Cardiac muscle cell (in vitro differentiated cells and primary cell): ENCODE data around the gene DIO1. TPM values are rescaled to one million over a fixed set of nuclear protein-coding genes. Genes with fewer than 3 reads are reported as not detected.
"Not testable (repeated sequence)": the region's sequence is repeated elsewhere in the genome, so short reads cannot be mapped to it uniquely, and the experiment has no call there.

Source experiments
- DNase-seq, 2 donors: peaks; one replicate each; pipeline versions ENCODE4 v3.0.0 to v3.0.0-alpha.2; 2010 to 2017; ENCODE audit warnings: low read depth in 1 of 2, low spot score in 1 of 2
- H3K27ac ChIP-seq: fragments of 200-600 bp; sonication (generic); 2 replicates; pipeline ENCODE4 v1.5.1; 2016
- H3K27me3 ChIP-seq: fragments of 200-600 bp; sonication (generic); 2 replicates; pipeline ENCODE4 v1.6.0; 2016; ENCODE audit warnings: control low read depth
- H3K36me3 ChIP-seq: fragments of 200-600 bp; sonication (generic); 2 replicates; pipeline ENCODE4 v1.5.1; 2016; ENCODE audit warnings: control low read depth
- H3K4me1 ChIP-seq: fragments of 200-600 bp; sonication (generic); 2 replicates; pipeline ENCODE4 v1.8.1; 2017; ENCODE audit warnings: low read depth, mild to moderate bottlenecking, mixed run types
- H3K4me3 ChIP-seq: fragments of 200-600 bp; sonication (generic); 2 replicates; pipeline ENCODE4 v1.5.1; 2016; ENCODE audit warnings: mild to moderate bottlenecking
- H3K9me3 ChIP-seq: fragments of 200-600 bp; sonication (generic); 2 replicates; pipeline ENCODE4 v1.5.1; 2017; ENCODE audit warnings: low read depth, mild to moderate bottlenecking, control low read depth
- polyA plus RNA-seq: library from polyadenylated mRNA; unstranded; fragments of >200 nt; fragmentation: Nextera tagmentation; extraction: Ambion mirVana; gene quantifications from 2 replicates; pipeline ENCODE4 v1.2.1, GENCODE V29; 2016
- total RNA-seq: library from RNA; depleted of rRNA; stranded (reverse); fragments of >200 nt; gene quantifications from 2 replicates; pipeline ENCODE4 v1.2.3, GENCODE V29; 2016
- TF ChIP-seq, protein P1 (sequence below): IDR thresholded peaks from 2 replicates; pipeline ENCODE4 v1.5.1; 2012; ENCODE audit warnings: low read depth, mild to moderate bottlenecking, low read length

DIO1 gene
- total and polyA plus RNA-seq, 2 experiments from 2014 or later = not detected

GRCh38 chr1:53862507-53862906 is 31.5 kb upstream of the DIO1 start:
- H3K4me1 ChIP-seq = no peaks in the 10 kb centered on the region
- no peak overlapping the region for H3K4me3 ChIP-seq
- no peak overlapping the region for H3K27ac ChIP-seq
- no peaks in the 10 kb centered on the region for H3K9me3 ChIP-seq
- no peaks in the 10 kb centered on the region for H3K27me3 ChIP-seq
- peaks cover 11% of the 10 kb centered on the region for H3K36me3 ChIP-seq
- TF ChIP-seq, protein P1, sequence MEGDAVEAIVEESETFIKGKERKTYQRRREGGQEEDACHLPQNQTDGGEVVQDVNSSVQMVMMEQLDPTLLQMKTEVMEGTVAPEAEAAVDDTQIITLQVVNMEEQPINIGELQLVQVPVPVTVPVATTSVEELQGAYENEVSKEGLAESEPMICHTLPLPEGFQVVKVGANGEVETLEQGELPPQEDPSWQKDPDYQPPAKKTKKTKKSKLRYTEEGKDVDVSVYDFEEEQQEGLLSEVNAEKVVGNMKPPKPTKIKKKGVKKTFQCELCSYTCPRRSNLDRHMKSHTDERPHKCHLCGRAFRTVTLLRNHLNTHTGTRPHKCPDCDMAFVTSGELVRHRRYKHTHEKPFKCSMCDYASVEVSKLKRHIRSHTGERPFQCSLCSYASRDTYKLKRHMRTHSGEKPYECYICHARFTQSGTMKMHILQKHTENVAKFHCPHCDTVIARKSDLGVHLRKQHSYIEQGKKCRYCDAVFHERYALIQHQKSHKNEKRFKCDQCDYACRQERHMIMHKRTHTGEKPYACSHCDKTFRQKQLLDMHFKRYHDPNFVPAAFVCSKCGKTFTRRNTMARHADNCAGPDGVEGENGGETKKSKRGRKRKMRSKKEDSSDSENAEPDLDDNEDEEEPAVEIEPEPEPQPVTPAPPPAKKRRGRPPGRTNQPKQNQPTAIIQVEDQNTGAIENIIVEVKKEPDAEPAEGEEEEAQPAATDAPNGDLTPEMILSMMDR = no peak
- no peak for DNase-seq

- Histone ChIP-seq H3K36me3 (peaks cover 19% of the 10 kb centered on the region), H3K27me3 (no peaks in the 10 kb centered on the region), H3K27ac (no peak overlapping the region), H3K4me3 (no peak overlapping the region), H3K9me3 (no peaks in the 10 kb centered on the region), H3K4me1 (no peaks in the 10 kb centered on the region)
- no peak for DNase-seq
- TF ChIP-seq, protein P1 = no peak
Measured at GRCh38 chr1:53868565-53868964, 25.4 kb upstream of the DIO1 start.

DNA sequence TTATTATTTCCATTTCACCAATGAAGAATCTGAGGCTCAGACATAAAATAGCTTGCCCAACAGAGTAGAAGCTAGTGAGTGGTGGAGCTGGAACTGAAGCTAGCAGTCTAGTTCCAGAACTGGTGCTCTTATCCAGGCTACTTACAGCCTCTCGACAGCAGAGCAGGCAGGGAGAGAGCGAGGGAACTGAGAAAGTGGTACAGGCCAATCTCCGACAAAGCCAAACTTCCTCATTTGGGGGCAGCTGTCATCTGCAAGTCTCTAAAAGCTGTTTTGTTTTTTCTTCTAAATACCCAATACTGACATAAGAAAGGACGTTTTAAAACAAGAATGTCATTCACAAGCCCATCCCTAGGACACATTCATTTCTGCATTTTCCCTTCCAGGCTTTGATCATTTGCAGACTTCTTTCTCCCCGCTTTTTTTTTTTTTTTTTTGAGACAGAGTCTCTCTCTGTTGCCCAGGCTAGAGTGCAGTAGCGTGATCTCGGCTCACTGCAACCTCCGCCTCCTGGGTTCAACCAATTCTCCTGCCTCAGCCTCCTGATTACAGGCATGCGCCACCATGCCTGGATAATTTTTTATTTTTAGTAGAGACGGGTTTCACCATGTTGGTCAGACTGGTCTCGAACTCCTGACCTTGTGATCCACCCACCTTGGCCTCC is 24.4 kb upstream of the DIO1 start:
- H3K9me3 ChIP-seq = no peaks in the 10 kb centered on the region
- H3K27ac ChIP-seq = no peak overlapping the region
- no peaks in the 10 kb centered on the region for H3K27me3 ChIP-seq
- H3K4me1 ChIP-seq = no peaks in the 10 kb centered on the region
- H3K36me3 ChIP-seq = peaks cover 19% of the 10 kb centered on the region
- no peak overlapping the region for H3K4me3 ChIP-seq
- DNase-seq = no peak
- TF ChIP-seq, protein P1 = no peak

DNA sequence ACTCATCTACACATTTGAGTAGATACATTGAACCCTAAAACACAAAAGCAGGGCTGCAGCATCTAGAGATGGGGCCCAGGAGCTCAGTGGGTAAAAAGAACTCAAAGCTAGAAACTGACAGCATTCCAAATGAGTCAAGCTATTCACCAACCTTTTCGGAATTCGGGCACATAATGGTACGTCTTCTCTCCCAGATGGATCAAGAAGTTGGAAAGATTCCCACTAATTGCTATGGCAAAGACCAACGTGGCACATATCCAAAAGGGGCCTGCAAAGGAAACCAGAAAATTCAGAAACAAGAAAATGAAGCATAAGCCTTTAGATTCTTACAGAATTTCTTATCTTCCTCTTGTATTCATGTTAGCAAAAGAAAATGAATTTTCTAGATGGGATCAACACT is 22.8 kb upstream of the DIO1 start:
- Histone ChIP-seq H3K4me3 (no peak overlapping the region), H3K27ac (no peak overlapping the region), H3K4me1 (no peaks in the 10 kb centered on the region), H3K9me3 (no peaks in the 10 kb centered on the region), H3K36me3 (peaks cover 19% of the 10 kb centered on the region), H3K27me3 (no peaks in the 10 kb centered on the region)
- no peak for DNase-seq
- TF ChIP-seq, protein P1 = no peak

- no peak for DNase-seq
- H3K27me3 ChIP-seq = no peaks in the 10 kb centered on the region
- H3K9me3 ChIP-seq = no peaks in the 10 kb centered on the region
- peaks cover 15% of the 10 kb centered on the region for H3K36me3 ChIP-seq
- H3K4me3 ChIP-seq = no peak overlapping the region
- no peak overlapping the region for H3K27ac ChIP-seq
- H3K4me1 ChIP-seq = no peaks in the 10 kb centered on the region
- TF ChIP-seq, protein P1 = no peak
Measured at GRCh38 chr1:53871773-53872484, 22.1 kb upstream of the DIO1 start.

- H3K27ac ChIP-seq, DNase-seq: not testable (repeated sequence)
- peaks cover 13% of the 10 kb centered on the region for H3K36me3 ChIP-seq
Measured at GRCh38 chr1:53875150-53875549, 18.8 kb upstream of the DIO1 start.

More at GRCh38 chr1:53875150-53875549, 18.8 kb upstream of the DIO1 start:
- not testable (repeated sequence) for H3K27me3 ChIP-seq, H3K9me3 ChIP-seq, H3K4me3 ChIP-seq, H3K4me1 ChIP-seq
